ENCODE data around the gene KRTAP9-7.

The KRTAP9-7 gene

GRCh38 chr17:41284043-41284442 lies 8.5 kb downstream of the KRTAP9-7 start:
- POLR2A ChIA-PET: no interaction called here
- CTCF ChIA-PET: no interaction called here
- TF ChIP-seq CTBP1 (IDR thresholded peaks at IDR 0.05; ENCODE audit: borderline replicate concordance): no peak
- TF ChIP-seq PKNOX1 (IDR thresholded peaks at IDR 0.05): no peak
- no peak for TF ChIP-seq HDGF (IDR thresholded peaks at IDR 0.05; ENCODE audit: borderline replicate concordance)
- TF ChIP-seq BHLHE40 (IDR thresholded peaks at IDR 0.05; ENCODE audit: borderline replicate concordance): no peak
- no peak for TF ChIP-seq FOXM1 (IDR thresholded peaks at IDR 0.05; ENCODE audit: borderline replicate concordance)
- DNase-seq (ENCODE audit: extremely low spot score): no peak

- ChIA-PET CTCF (no interaction called here), POLR2A (no interaction called here)
- TF ChIP-seq ZNF384 (IDR thresholded peaks at IDR 0.05) (no peak), LEF1 (IDR thresholded peaks at IDR 0.05; ENCODE audit: borderline replicate concordance) (no peak), HDGF (IDR thresholded peaks at IDR 0.05; ENCODE audit: borderline replicate concordance) (no peak), CTBP1 (IDR thresholded peaks at IDR 0.05; ENCODE audit: borderline replicate concordance) (no peak), FOXA1 (IDR thresholded peaks at IDR 0.05) (no peak), BHLHE40 (IDR thresholded peaks at IDR 0.05; ENCODE audit: borderline replicate concordance) (no peak), FOXK2 (IDR thresholded peaks at IDR 0.05) (no peak), SUZ12 (IDR thresholded peaks at IDR 0.05) (no peak), L3MBTL2 (conservative IDR thresholded peaks at IDR 0.05) (no peak), PKNOX1 (IDR thresholded peaks at IDR 0.05) (no peak)
- DNase-seq (ENCODE audit: extremely low spot score): no peak
These were observed 9.0 kb downstream of the KRTAP9-7 start for GRCh38 chr17:41284546-41284945.

GRCh38 chr17:41287050-41287449 lies 11.6 kb downstream of the KRTAP9-7 start:
- no peak for TF ChIP-seq ZNF384 (IDR thresholded peaks at IDR 0.05)
- no peak for TF ChIP-seq ARNT (IDR thresholded peaks at IDR 0.05)
- no peak for TF ChIP-seq LEF1 (IDR thresholded peaks at IDR 0.05; ENCODE audit: borderline replicate concordance)
- TF ChIP-seq TARDBP (IDR thresholded peaks at IDR 0.05): no peak
- TF ChIP-seq HDGF (IDR thresholded peaks at IDR 0.05; ENCODE audit: borderline replicate concordance): no peak
- no peak for TF ChIP-seq FOXK2 (IDR thresholded peaks at IDR 0.05)
- TF ChIP-seq PKNOX1 (IDR thresholded peaks at IDR 0.05): no peak
- TF ChIP-seq ELF4 (IDR thresholded peaks at IDR 0.05): no peak
- TF ChIP-seq BHLHE40 (IDR thresholded peaks at IDR 0.05; ENCODE audit: borderline replicate concordance): no peak
- ChIA-PET CTCF (no interaction called here), POLR2A (interaction anchor here (0.7 kb wide), 1 partner anchor 63 kb away, joined by 3 read pairs; no protein-coding TSS in a partner anchor)
- DNase-seq (ENCODE audit: extremely low spot score): no peak

- no peak for DNase-seq (ENCODE audit: extremely low spot score)
- CTCF ChIA-PET: no interaction called here
- TF ChIP-seq CTBP1 (IDR thresholded peaks at IDR 0.05; ENCODE audit: borderline replicate concordance) (no peak), SUZ12 (IDR thresholded peaks at IDR 0.05) (no peak), PKNOX1 (IDR thresholded peaks at IDR 0.05) (no peak), LEF1 (IDR thresholded peaks at IDR 0.05; ENCODE audit: borderline replicate concordance) (no peak), SP1 (IDR thresholded peaks at IDR 0.05) (no peak), FOXK2 (IDR thresholded peaks at IDR 0.05) (no peak), HDGF (IDR thresholded peaks at IDR 0.05; ENCODE audit: borderline replicate concordance) (no peak)
- POLR2A ChIA-PET: no interaction called here
These were observed 18.5 kb downstream of the KRTAP9-7 start for GRCh38 chr17:41294016-41294415.

- no peak for DNase-seq (ENCODE audit: extremely low spot score)
- CTCF ChIA-PET: no interaction called here
- POLR2A ChIA-PET: no interaction called here
- TF ChIP-seq LEF1 (IDR thresholded peaks at IDR 0.05; ENCODE audit: borderline replicate concordance) (no peak), HDGF (IDR thresholded peaks at IDR 0.05; ENCODE audit: borderline replicate concordance) (no peak)
These were observed 21.3 kb downstream of the KRTAP9-7 start for GRCh38 chr17:41296846-41297245.

GRCh38 chr17:41298458-41299135 lies 23.1 kb downstream of the KRTAP9-7 start:
- POLR2A ChIA-PET: no interaction called here
- TF ChIP-seq L3MBTL2 (conservative IDR thresholded peaks at IDR 0.05): no peak
- no peak for TF ChIP-seq SUZ12 (IDR thresholded peaks at IDR 0.05)
- TF ChIP-seq NFRKB (IDR thresholded peaks at IDR 0.05): no peak
- no peak for TF ChIP-seq SP1 (IDR thresholded peaks at IDR 0.05)
- TF ChIP-seq FOXM1 (IDR thresholded peaks at IDR 0.05; ENCODE audit: borderline replicate concordance): no peak
- TF ChIP-seq LEF1 (IDR thresholded peaks at IDR 0.05; ENCODE audit: borderline replicate concordance): no peak
- TF ChIP-seq ZNF384 (IDR thresholded peaks at IDR 0.05): no peak
- TF ChIP-seq TARDBP (IDR thresholded peaks at IDR 0.05): no peak
- no peak for TF ChIP-seq PKNOX1 (IDR thresholded peaks at IDR 0.05)
- TF ChIP-seq FOXA1 (IDR thresholded peaks at IDR 0.05): no peak
- no peak for TF ChIP-seq CTBP1 (IDR thresholded peaks at IDR 0.05; ENCODE audit: borderline replicate concordance)
- no peak for TF ChIP-seq BHLHE40 (IDR thresholded peaks at IDR 0.05; ENCODE audit: borderline replicate concordance)
- TF ChIP-seq FOXK2 (IDR thresholded peaks at IDR 0.05): no peak
- CTCF ChIA-PET: no interaction called here
- DNase-seq (ENCODE audit: extremely low spot score): no peak
